Psoas muscle (tissue), 8 donors: ENCODE data around the gene RPUSD4. TPM values are rescaled to one million over a fixed set of nuclear protein-coding genes. Genes with fewer than 3 reads are reported as not detected.

ENCODE experiments used
- ATAC-seq, 4 donors: fragments of 200-7000 bp; cut with Tn5 transposase; one replicate each; pipeline ENCODE4 v1.9.1; 2020; ENCODE audit warnings: moderate library complexity in 3 of 4, mild to moderate bottlenecking in 2 of 4
- DNase-seq, 2 donors: peaks; one replicate each; pipeline ENCODE4 v3.0.0-alpha.2; 2020
- H3K27ac ChIP-seq: fragments of 200-600 bp; one replicate; pipeline ENCODE4 v1.8.0; 2022
- H3K27me3 ChIP-seq, 3 donors: fragments of 200-600 bp in 1 of 3; one replicate each; pipeline versions ENCODE4 v1.6.1 to v1.8.0; 2013 to 2022; ENCODE audit warnings: low read length in 2 of 3, mild to moderate bottlenecking in 2 of 3, moderate library complexity in 1 of 3; ENCODE audit not compliant: insufficient read depth in 3 of 3
- H3K36me3 ChIP-seq, 2 donors: fragments of 200-600 bp in 1 of 2; one replicate each; pipeline versions ENCODE4 v1.6.1 to v1.8.0; 2013 to 2022; ENCODE audit warnings: low read depth in 1 of 2, mild to moderate bottlenecking in 1 of 2, moderate library complexity in 1 of 2; ENCODE audit not compliant: insufficient read depth in 1 of 2
- H3K4me1 ChIP-seq: fragments of 200-600 bp; one replicate; pipeline ENCODE4 v1.8.0; 2022
- H3K4me3 ChIP-seq: fragments of 200-600 bp; one replicate; pipeline ENCODE4 v1.8.0; 2022; ENCODE audit warnings: mild to moderate bottlenecking
- H3K9me3 ChIP-seq: fragments of 200-600 bp; one replicate; pipeline ENCODE4 v1.8.0; 2022
- WGBS, 3 donors: extraction: QIAGEN DNeasy Blood & Tissue Kit; methylation state at CpG; one replicate each; pipeline versions ENCODE4 v1.1.6 to v1.1.7; 2013; 5-methylcytosine and 5-hydroxymethylcytosine counted together
- intact Hi-C, 2 donors: fragments of 100-400 bp; cut with DNase I; formaldehyde crosslinking; loops; one replicate each; pipeline versions ENCODE4 v1.11.0 to v1.14.2; 2022
- polyA plus RNA-seq, 3 donors: library from polyadenylated mRNA; stranded (reverse); fragments of 200-250 nt; gene quantifications; one replicate each; pipeline ENCODE4 v1.2.3, GENCODE V29; 2013
- total RNA-seq, 4 donors: library from RNA; stranded (reverse); fragmentation: NEBNext Ultra II Directional in 2 of 4; extraction: Animal tissue kit (Norgen Biotek cat#: 25700) in 2 of 4; gene quantifications; one replicate each; pipeline versions ENCODE4 v1.2.1 to v1.2.4, GENCODE V29; 2021 to 2023
- TF ChIP-seq, protein P1 (sequence below): fragments of 200-600 bp; IDR thresholded peaks from one replicate; pipeline ENCODE4 v1.8.0; 2022; ENCODE audit warnings: antibody characterized with exemption
- donor health status: healthy with polysubstance abuse.
- donor health status: DM: no; HTN: no; CAD: no; lungs with moderate emphysema.
- donor health status: Bipolar disorder and iron deficiency.
- donor health status: healthy.
- donor health status: DM: yes; HTN: yes; CAD: no.
- donor health status: DM: no; HTN: no; CAD: no.
- donor health status: DM: no; HTN: no; CAD: no.
- donor health status: DM: yes; HTN: yes; CAD: no.

Gene RPUSD4
- total and polyA plus RNA-seq, 7 donors: 61.6 to 139 (median 86.7) TPM

DNA sequence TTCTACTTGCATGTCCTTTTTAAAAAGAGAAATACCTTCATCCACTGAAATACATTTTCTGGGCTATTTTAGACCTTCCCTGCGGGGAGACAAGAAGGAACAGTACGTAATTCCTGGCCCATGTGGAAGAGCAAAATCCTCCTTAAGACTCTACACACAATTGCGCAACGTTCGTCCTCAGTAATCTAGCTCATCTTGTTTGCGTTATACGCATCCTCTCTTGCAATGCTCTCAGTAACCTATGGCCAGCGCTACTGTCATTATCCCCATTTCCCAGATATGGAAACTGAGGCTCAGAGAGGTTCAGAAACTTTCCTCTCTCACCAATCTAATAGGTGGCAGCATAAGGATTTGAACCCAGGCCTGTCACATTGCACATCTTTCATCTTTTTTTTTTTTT lies 54.6 kb downstream of the RPUSD4 start:
- intact Hi-C loops: no loop called here
- H3K4me3 ChIP-seq: no peak overlapping the region
- no peaks in the 10 kb centered on the region for H3K4me1 ChIP-seq
- 89 to 93% (median 89%) methylated on average over 8 of the region's 8 CpGs for WGBS, 3 donors
- peaks cover 0 to 3% (median 0%) of the 10 kb centered on the region in 3 donors for H3K27me3 ChIP-seq
- H3K9me3 ChIP-seq: no peaks in the 10 kb centered on the region
- ATAC-seq: no peak
- TF ChIP-seq, protein P1, sequence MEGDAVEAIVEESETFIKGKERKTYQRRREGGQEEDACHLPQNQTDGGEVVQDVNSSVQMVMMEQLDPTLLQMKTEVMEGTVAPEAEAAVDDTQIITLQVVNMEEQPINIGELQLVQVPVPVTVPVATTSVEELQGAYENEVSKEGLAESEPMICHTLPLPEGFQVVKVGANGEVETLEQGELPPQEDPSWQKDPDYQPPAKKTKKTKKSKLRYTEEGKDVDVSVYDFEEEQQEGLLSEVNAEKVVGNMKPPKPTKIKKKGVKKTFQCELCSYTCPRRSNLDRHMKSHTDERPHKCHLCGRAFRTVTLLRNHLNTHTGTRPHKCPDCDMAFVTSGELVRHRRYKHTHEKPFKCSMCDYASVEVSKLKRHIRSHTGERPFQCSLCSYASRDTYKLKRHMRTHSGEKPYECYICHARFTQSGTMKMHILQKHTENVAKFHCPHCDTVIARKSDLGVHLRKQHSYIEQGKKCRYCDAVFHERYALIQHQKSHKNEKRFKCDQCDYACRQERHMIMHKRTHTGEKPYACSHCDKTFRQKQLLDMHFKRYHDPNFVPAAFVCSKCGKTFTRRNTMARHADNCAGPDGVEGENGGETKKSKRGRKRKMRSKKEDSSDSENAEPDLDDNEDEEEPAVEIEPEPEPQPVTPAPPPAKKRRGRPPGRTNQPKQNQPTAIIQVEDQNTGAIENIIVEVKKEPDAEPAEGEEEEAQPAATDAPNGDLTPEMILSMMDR: no peak
- H3K36me3 ChIP-seq: no peaks in the 10 kb centered on the region
- no peak for DNase-seq
- H3K27ac ChIP-seq: no peak overlapping the region

DNA sequence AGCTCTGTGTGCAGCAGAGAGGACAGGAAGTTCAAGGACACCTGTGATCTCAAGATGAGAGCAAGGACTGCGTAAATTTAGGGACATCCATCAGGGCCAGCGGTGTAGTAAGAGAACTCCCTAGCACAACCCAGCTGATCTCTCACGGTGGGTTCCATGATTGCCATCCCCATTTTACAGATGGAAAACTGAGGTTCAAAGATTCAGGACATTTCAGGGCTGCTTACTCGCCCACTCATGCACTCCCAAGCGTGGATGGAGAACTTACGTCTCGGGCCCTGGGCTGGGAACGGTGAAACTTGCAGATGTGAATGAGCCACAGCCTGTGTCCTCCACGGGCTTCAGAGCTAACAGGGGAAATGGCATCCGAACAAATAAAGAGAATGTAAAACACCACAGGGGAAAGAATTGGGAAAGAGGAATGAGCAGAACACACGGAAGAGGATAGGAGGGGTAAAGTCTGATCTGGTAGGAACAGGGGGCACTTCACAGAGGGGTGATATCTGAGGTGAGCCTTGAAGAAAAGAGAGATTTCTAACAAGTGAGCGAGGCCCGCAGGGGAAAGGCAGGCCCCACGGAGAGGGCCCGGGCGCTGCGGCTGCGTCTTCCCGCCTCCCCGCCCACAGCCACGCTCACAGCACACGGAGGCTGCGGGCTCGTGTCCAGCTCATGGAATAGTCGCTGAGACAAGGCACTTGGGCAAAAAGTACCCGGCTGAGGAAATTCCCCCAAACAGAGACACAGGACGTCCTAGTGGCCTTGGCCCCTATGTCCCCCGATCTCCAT lies 55.9 kb downstream of the RPUSD4 start:
- DNase-seq: no peak
- WGBS, 3 donors: 89 to 93% (median 91%) methylated on average over 27 to 28 of the region's 28 CpGs

DNA sequence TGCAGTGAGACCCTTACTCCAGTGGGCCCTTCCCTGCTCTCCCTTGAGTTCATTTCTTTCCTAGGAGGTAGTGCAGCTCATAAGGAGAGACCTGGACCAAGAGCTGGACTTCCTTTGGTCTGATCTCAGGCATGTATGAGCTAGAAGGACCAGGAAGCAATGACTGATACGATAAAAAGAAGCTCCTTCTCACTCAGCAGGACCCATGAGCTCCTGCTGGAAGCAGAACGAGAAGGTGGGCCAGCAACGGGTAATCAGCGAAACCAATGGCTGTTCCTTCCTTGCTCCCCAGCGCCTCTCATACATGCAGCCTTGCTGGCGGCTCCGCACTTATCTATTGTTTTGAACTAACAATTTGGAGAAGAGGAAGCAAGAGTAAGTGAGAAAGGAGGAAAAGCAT lies 56.8 kb downstream of the RPUSD4 start:
- Histone ChIP-seq H3K27me3 (peaks cover 0 to 3% (median 0%) of the 10 kb centered on the region in 3 donors), H3K36me3 (no peaks in the 10 kb centered on the region), H3K27ac (no peak overlapping the region), H3K4me3 (no peak overlapping the region), H3K9me3 (no peaks in the 10 kb centered on the region), H3K4me1 (no peaks in the 10 kb centered on the region)
- no peak for ATAC-seq
- no peak for DNase-seq
- TF ChIP-seq, protein P1: no peak
- WGBS, 3 donors: 75 to 89% (median 84%) methylated on average over 7 of the region's 7 CpGs
- intact Hi-C loops: no loop called here

More for the DNA sequence above, 55.9 kb downstream of the RPUSD4 start:
- H3K4me3 ChIP-seq: no peak overlapping the region
- TF ChIP-seq, protein P1: no peak
- no peaks in the 10 kb centered on the region for H3K9me3 ChIP-seq
- no peak overlapping the region for H3K27ac ChIP-seq
- no peaks in the 10 kb centered on the region for H3K4me1 ChIP-seq
- intact Hi-C loops: no loop called here
- peaks cover 0 to 3% (median 0%) of the 10 kb centered on the region in 3 donors for H3K27me3 ChIP-seq
- ATAC-seq: no peak
- H3K36me3 ChIP-seq: no peaks in the 10 kb centered on the region

DNA sequence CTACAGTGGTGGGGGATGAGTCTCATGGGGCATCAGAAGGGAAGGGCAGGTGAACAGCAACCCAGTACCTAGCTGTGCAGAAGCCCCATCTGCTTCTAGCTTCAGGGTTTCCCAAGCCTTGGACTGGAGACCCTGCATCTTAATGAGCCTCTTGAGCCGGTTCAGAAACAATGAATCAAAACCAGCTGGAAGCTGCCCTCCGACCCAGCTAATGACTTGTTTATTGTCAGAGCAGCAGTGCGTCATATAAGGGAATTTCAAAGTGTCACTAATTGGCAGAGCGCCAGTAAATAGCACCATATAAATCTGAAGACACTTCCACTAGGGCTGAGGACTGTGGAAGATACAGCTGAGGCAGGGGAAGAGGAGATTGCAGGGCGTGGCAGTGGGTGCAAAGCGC lies 57.5 kb downstream of the RPUSD4 start:
- TF ChIP-seq, protein P1: no peak
- no peaks in the 10 kb centered on the region for H3K36me3 ChIP-seq
- no peaks in the 10 kb centered on the region for H3K4me1 ChIP-seq
- H3K27me3 ChIP-seq: peaks cover 0 to 3% (median 0%) of the 10 kb centered on the region in 3 donors
- WGBS, 3 donors: 64 to 70% (median 69%) methylated on average over 6 of the region's 6 CpGs
- H3K9me3 ChIP-seq: no peaks in the 10 kb centered on the region
- intact Hi-C loops: no loop called here
- DNase-seq: no peak
- ATAC-seq: no peak
- H3K27ac ChIP-seq: no peak overlapping the region
- H3K4me3 ChIP-seq: no peak overlapping the region
